K562 (cell line): ENCODE measurements around the gene ACBD5. TPM values are rescaled to one million over a fixed set of nuclear protein-coding genes. Genes with fewer than 3 reads are reported as not detected.

Experiments
- BMI1 ChIP-seq: fragments of 150-350 bp; IDR thresholded peaks from 2 replicates; pipeline ENCODE4 v1.6.1; 2014; ENCODE audit warnings: low read length
- C11orf30 ChIP-seq: fragments of 450-650 bp; IDR thresholded peaks from 2 replicates; pipeline ENCODE4 v1.6.1; 2016; ENCODE audit warnings: low read depth, mild to moderate bottlenecking
- CBFA2T2 ChIP-seq: fragments of 450-650 bp; conservative IDR thresholded peaks from 2 replicates; pipeline ENCODE4 v1.6.1; 2017; ENCODE audit warnings: mild to moderate bottlenecking
- COPS2 ChIP-seq: fragments of 450-650 bp; conservative IDR thresholded peaks from 2 replicates; pipeline ENCODE4 v1.6.1; 2016; ENCODE audit warnings: mild to moderate bottlenecking, moderate library complexity
- EGR1 ChIP-seq: fragments of 450-650 bp; conservative IDR thresholded peaks from 2 replicates; pipeline ENCODE4 v1.6.1; 2017; ENCODE audit warnings: mild to moderate bottlenecking
- GTF2B ChIP-seq: IDR thresholded peaks from 2 replicates; pipeline ENCODE4 v1.6.1; 2011; ENCODE audit not compliant: insufficient read length; ENCODE audit errors: extremely low read depth
- HDAC8 ChIP-seq: fragments of 450-650 bp; IDR thresholded peaks from 2 replicates; pipeline ENCODE4 v1.6.1; 2016; ENCODE audit warnings: mild to moderate bottlenecking, missing genetic modification characterization, moderate library complexity, missing compliant biosample characterization
- NBN ChIP-seq: fragments of 450-650 bp; IDR thresholded peaks from 2 replicates; pipeline ENCODE4 v1.6.1; 2016; ENCODE audit warnings: low read depth, mild to moderate bottlenecking
- NELFE ChIP-seq: IDR thresholded peaks from 2 replicates; pipeline ENCODE4 v1.6.1; 2011; ENCODE audit warnings: mild to moderate bottlenecking; ENCODE audit not compliant: insufficient read depth, insufficient read length
- PATZ1 ChIP-seq: fragments of 250-450 bp; sonication (Bioruptor Pico); IDR thresholded peaks from 2 replicates; pipeline ENCODE4 v1.5.0; 2020; ENCODE audit warnings: mild to moderate bottlenecking, borderline replicate concordance
- RAD51 ChIP-seq: fragments of 450-650 bp; IDR thresholded peaks from 2 replicates; pipeline ENCODE4 v1.7.1; 2016; ENCODE audit warnings: low read depth, mild to moderate bottlenecking, borderline replicate concordance
- RB1 ChIP-seq: fragments of 450-650 bp; IDR thresholded peaks from 2 replicates; pipeline ENCODE4 v1.6.1; 2017; ENCODE audit warnings: low read depth, mild to moderate bottlenecking
- RBM15 ChIP-seq: fragments of 200-400 bp; formaldehyde crosslinking; IDR thresholded peaks from 2 replicates; pipeline ENCODE4 v1.6.1; 2018; ENCODE audit warnings: mild to moderate bottlenecking, low read length, moderate library complexity; ENCODE audit not compliant: insufficient read depth
- RNF2 ChIP-seq: sonication (generic); IDR thresholded peaks from 2 replicates; pipeline ENCODE4 v1.6.1; 2016
- SAFB2 ChIP-seq: fragments of 200-400 bp; formaldehyde crosslinking; IDR thresholded peaks from 2 replicates; pipeline ENCODE4 v1.6.1; 2018; ENCODE audit warnings: borderline replicate concordance, low read length, low read depth, moderate library complexity; ENCODE audit not compliant: severe bottlenecking
- WHSC1 ChIP-seq: IDR thresholded peaks from one replicate; pipeline ENCODE4 v1.6.1; 2012; ENCODE audit warnings: low read length, control low read depth, inconsistent platforms
- ZBTB34 ChIP-seq: fragments of 250-450 bp; sonication (Bioruptor Pico); IDR thresholded peaks from 2 replicates; pipeline ENCODE4 v1.8.0; 2021; ENCODE audit warnings: mild to moderate bottlenecking, moderate library complexity
- ZNF239 ChIP-seq: fragments of 250-450 bp; sonication (Bioruptor Pico); IDR thresholded peaks from 2 replicates; pipeline ENCODE4 v1.4.0; 2020; ENCODE audit warnings: mild to moderate bottlenecking
- ZNF507 ChIP-seq: conservative IDR thresholded peaks from 2 replicates; pipeline ENCODE4 v1.6.1; 2017; ENCODE audit warnings: missing genetic modification characterization, missing compliant biosample characterization
- ZNF76 ChIP-seq: fragments of 250-450 bp; sonication (Bioruptor Pico); IDR thresholded peaks from 2 replicates; pipeline ENCODE4 v1.4.0; 2020; ENCODE audit warnings: mild to moderate bottlenecking, moderate library complexity, borderline replicate concordance
- polyA plus RNA-seq, 8 experiments: library from polyadenylated mRNA; depleted of rRNA in 4 of 8; stranded (reverse) in 5 of 8; unstranded in 3 of 8; fragments of >200 nt; fragmentation: Nextera tagmentation in 2 of 8; fragmentation: Illumina TruSeq in 1 of 8; extraction: Ambion mirVana in 2 of 8; extraction: Trizol in 1 of 8; gene quantifications; 2 replicates each; pipeline versions ENCODE4 v1.2.1 to v1.2.3, GENCODE V29; 2011 to 2014; ENCODE audit warnings: inconsistent platforms in 1 of 8, missing spikeins in 1 of 8
- total RNA-seq, 7 experiments: library from RNA; depleted of rRNA in 6 of 7; stranded (reverse); fragments of >200 nt in 6 of 7; fragmentation: Illumina TruSeq in 2 of 7; extraction: Trizol in 2 of 7; gene quantifications; 2 replicates each; pipeline versions ENCODE4 v1.2.1 to v1.2.3, GENCODE V29; 2011 to 2021; ENCODE audit warnings: low replicate concordance in 1 of 7
- TF ChIP-seq, protein P1 (sequence below): sonication (generic); formaldehyde crosslinking; IDR thresholded peaks from 2 replicates; pipeline ENCODE4 v1.8.1; 2023; ENCODE audit warnings: mild to moderate bottlenecking, missing genetic modification reagents
- TF ChIP-seq, protein P2 (sequence below): sonication (generic); formaldehyde crosslinking; IDR thresholded peaks from 2 replicates; pipeline ENCODE4 v1.8.0; 2023; ENCODE audit warnings: mild to moderate bottlenecking, missing genetic modification reagents

ACBD5 gene
- total and polyA plus RNA-seq, 9 of the 15 experiments (the other 6 are each of a cell fraction or from before 2014, with no cell fraction given), result 1.5 to 10.3 (median 7.8) TPM

GRCh38 chr10:27252267-27253000 lies 11.8 kb upstream of the ACBD5 start (continued):
- TF ChIP-seq GTF2B (no peak), BMI1 (no peak), ZNF507 (tag) (no peak), HDAC8 (tag) (no peak), C11orf30 (no peak), ZBTB34 (no peak), RBM15 (no peak), EGR1 (peak; percentile 92), WHSC1 (no peak), RB1 (peak; percentile 75), RNF2 (no peak), NBN (peak; percentile 44; the same call in 1 of the 2 replicates), SAFB2 (no peak), ZNF76 (CRISPR knock-in tag) (no peak), NELFE (no peak), CBFA2T2 (no peak), ZNF239 (CRISPR knock-in tag) (no peak), RAD51 (no peak), COPS2 (no peak), PATZ1 (CRISPR knock-in tag) (no peak)
- TF ChIP-seq, protein P1, sequence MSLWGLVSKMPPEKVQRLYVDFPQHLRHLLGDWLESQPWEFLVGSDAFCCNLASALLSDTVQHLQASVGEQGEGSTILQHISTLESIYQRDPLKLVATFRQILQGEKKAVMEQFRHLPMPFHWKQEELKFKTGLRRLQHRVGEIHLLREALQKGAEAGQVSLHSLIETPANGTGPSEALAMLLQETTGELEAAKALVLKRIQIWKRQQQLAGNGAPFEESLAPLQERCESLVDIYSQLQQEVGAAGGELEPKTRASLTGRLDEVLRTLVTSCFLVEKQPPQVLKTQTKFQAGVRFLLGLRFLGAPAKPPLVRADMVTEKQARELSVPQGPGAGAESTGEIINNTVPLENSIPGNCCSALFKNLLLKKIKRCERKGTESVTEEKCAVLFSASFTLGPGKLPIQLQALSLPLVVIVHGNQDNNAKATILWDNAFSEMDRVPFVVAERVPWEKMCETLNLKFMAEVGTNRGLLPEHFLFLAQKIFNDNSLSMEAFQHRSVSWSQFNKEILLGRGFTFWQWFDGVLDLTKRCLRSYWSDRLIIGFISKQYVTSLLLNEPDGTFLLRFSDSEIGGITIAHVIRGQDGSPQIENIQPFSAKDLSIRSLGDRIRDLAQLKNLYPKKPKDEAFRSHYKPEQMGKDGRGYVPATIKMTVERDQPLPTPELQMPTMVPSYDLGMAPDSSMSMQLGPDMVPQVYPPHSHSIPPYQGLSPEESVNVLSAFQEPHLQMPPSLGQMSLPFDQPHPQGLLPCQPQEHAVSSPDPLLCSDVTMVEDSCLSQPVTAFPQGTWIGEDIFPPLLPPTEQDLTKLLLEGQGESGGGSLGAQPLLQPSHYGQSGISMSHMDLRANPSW (CRISPR knock-in tag), result no peak
- TF ChIP-seq, protein P2, sequence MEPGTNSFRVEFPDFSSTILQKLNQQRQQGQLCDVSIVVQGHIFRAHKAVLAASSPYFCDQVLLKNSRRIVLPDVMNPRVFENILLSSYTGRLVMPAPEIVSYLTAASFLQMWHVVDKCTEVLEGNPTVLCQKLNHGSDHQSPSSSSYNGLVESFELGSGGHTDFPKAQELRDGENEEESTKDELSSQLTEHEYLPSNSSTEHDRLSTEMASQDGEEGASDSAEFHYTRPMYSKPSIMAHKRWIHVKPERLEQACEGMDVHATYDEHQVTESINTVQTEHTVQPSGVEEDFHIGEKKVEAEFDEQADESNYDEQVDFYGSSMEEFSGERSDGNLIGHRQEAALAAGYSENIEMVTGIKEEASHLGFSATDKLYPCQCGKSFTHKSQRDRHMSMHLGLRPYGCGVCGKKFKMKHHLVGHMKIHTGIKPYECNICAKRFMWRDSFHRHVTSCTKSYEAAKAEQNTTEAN (CRISPR knock-in tag), result no peak
